DOHH2 (cell line): ENCODE results near the gene UBAP2L.

ENCODE experiments used
- H3F3A ChIP-seq: fragments of 200-600 bp; sonication (generic), shearing (Covaris generic); 2 replicates; pipeline ENCODE4 v1.6.0; 2016; ENCODE audit warnings: antibody characterized with exemption, mild to moderate bottlenecking; ENCODE audit not compliant: control insufficient read depth, insufficient read depth
- H3K27ac ChIP-seq: fragments of 200-600 bp; sonication (generic); 2 replicates; pipeline ENCODE4 v1.5.1; 2014; ENCODE audit warnings: low read depth, mild to moderate bottlenecking, low read length, moderate library complexity
- H3K27me3 ChIP-seq: fragments of 200-600 bp; sonication (generic); 2 replicates; pipeline ENCODE4 v1.6.1; 2014; ENCODE audit warnings: mild to moderate bottlenecking, low read length, mixed read lengths; ENCODE audit not compliant: control insufficient read depth
- H3K36me3 ChIP-seq: fragments of 200-600 bp; sonication (generic); 2 replicates; pipeline ENCODE4 v1.6.1; 2014; ENCODE audit warnings: mild to moderate bottlenecking, low read length, moderate library complexity, mixed read lengths; ENCODE audit not compliant: control insufficient read depth
- H3K4me1 ChIP-seq: fragments of 200-600 bp; sonication (generic); 2 replicates; pipeline ENCODE4 v1.6.1; 2014; ENCODE audit warnings: mild to moderate bottlenecking, low read length, mixed read lengths; ENCODE audit not compliant: control insufficient read depth
- H3K4me2 ChIP-seq: fragments of 200-600 bp; sonication (generic); 2 replicates; pipeline ENCODE4 v1.6.0; 2014; ENCODE audit warnings: mild to moderate bottlenecking, low read length, moderate library complexity
- H3K4me3 ChIP-seq: fragments of 200-600 bp; sonication (generic); 2 replicates; pipeline ENCODE4 v1.5.1; 2014; ENCODE audit warnings: mild to moderate bottlenecking, low read length, mixed read lengths
- H3K79me2 ChIP-seq: fragments of 200-600 bp; sonication (generic); 2 replicates; pipeline ENCODE4 v1.6.1; 2014; ENCODE audit warnings: mild to moderate bottlenecking, low read length, mixed read lengths; ENCODE audit not compliant: control insufficient read depth
- H3K9me2 ChIP-seq: fragments of 200-600 bp; sonication (generic); replicated peaks from 2 replicates; pipeline ENCODE4 v1.6.1; 2014; ENCODE audit warnings: mild to moderate bottlenecking, low read length, mixed read lengths; ENCODE audit not compliant: control insufficient read depth
- H3K9me3 ChIP-seq: fragments of 200-600 bp; sonication (generic); 2 replicates; pipeline ENCODE4 v1.6.1; 2014; ENCODE audit warnings: antibody characterized with exemption, low read length, mixed read lengths; ENCODE audit not compliant: control insufficient read depth, insufficient read depth
- H4K20me1 ChIP-seq: fragments of 200-600 bp; sonication (generic); 2 replicates; pipeline ENCODE4 v1.6.0; 2014; ENCODE audit warnings: low read depth, mild to moderate bottlenecking, antibody characterized with exemption, low read length, moderate library complexity; ENCODE audit not compliant: control insufficient read depth, insufficient read depth
- EZH2phosphoT487 ChIP-seq: fragments of 200-600 bp; sonication (generic); IDR thresholded peaks from 2 replicates; pipeline ENCODE4 v1.6.1; 2017; ENCODE audit warnings: borderline replicate concordance, mild to moderate bottlenecking, antibody characterized with exemption, low read length, moderate library complexity, mixed read lengths
- TF ChIP-seq, protein P1 (sequence below): fragments of 200-600 bp; sonication (generic); IDR thresholded peaks from one replicate; pipeline ENCODE4 v1.5.1; 2014; ENCODE audit warnings: antibody characterized with exemption, mild to moderate bottlenecking, low read depth, low read length; ENCODE audit not compliant: poor library complexity, severe bottlenecking

The UBAP2L gene, protein sequence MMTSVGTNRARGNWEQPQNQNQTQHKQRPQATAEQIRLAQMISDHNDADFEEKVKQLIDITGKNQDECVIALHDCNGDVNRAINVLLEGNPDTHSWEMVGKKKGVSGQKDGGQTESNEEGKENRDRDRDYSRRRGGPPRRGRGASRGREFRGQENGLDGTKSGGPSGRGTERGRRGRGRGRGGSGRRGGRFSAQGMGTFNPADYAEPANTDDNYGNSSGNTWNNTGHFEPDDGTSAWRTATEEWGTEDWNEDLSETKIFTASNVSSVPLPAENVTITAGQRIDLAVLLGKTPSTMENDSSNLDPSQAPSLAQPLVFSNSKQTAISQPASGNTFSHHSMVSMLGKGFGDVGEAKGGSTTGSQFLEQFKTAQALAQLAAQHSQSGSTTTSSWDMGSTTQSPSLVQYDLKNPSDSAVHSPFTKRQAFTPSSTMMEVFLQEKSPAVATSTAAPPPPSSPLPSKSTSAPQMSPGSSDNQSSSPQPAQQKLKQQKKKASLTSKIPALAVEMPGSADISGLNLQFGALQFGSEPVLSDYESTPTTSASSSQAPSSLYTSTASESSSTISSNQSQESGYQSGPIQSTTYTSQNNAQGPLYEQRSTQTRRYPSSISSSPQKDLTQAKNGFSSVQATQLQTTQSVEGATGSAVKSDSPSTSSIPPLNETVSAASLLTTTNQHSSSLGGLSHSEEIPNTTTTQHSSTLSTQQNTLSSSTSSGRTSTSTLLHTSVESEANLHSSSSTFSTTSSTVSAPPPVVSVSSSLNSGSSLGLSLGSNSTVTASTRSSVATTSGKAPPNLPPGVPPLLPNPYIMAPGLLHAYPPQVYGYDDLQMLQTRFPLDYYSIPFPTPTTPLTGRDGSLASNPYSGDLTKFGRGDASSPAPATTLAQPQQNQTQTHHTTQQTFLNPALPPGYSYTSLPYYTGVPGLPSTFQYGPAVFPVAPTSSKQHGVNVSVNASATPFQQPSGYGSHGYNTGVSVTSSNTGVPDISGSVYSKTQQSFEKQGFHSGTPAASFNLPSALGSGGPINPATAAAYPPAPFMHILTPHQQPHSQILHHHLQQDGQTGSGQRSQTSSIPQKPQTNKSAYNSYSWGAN

DNA sequence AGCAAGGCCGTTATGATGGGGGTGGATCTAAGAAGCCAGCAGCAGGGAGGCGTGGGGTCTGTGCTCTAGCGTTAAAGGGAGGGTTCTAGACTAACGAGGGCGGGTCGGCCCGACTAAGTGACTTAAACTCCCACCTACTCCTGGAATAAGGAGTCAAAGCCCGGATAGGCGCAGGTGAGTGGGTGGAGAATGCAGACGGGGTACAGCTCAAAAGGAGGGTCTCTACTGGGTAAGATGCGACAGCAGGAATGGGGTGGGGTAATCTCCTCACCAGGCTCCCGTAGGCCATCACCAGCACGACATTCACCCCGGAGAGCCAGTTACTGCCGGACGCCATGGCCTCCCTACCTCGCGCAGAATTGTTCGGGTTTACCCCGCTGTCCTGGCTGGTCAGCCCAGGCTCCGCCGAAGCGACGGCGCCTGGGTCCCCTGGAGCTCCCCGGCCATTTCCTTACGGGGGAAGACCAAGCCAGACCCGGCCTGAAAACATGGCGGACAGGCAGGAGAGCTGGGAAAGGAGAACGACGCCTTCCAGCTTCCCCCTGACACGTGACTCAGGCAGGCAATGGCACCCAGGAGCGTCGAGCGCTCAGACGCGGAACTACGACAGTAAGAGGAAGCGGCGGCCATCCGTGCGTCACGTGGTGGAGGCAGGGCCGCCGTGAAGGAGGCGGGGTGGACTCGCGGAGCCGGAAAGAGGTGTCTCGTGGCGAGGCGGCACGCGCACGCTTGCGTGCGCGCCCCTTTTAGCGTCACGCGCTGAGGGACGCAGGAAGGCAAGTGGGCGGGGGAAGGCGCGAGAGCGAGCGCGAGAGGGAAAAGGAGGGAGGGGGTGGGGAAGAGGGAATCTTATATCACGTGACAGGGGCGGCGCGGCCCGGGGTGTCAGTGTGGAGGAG is at the start of gene UBAP2L:
Gene UBAP2L (plus strand): TSS at position 885 of the 899 bp plus-strand sequence. CDS start 4,169 bp downstream, outside the sequence.
- Histone ChIP-seq H3K9me3 (peaks cover 3% of the 10 kb centered on the region; the same call in 1 of the 2 replicates), H4K20me1 (peaks cover 27% of the 10 kb centered on the region; the same call in 1 of the 2 replicates), H3K4me3 (peak within 1 kb of the TSS; percentile 81), H3K4me1 (peaks cover 48% of the 10 kb centered on the region), H3K36me3 (peaks cover 90% of the 10 kb centered on the region), H3K4me2 (peak within 1 kb of the TSS; percentile 95), H3K27me3 (no peaks in the 10 kb centered on the region), H3K9me2 (no peaks in the 10 kb centered on the region), H3K79me2 (peaks cover 97% of the 10 kb centered on the region), H3F3A (no peaks in the 10 kb centered on the region), H3K27ac (peak within 1 kb of the TSS; percentile 64)
- no peak for TF ChIP-seq EZH2phosphoT487
- TF ChIP-seq, protein P1, sequence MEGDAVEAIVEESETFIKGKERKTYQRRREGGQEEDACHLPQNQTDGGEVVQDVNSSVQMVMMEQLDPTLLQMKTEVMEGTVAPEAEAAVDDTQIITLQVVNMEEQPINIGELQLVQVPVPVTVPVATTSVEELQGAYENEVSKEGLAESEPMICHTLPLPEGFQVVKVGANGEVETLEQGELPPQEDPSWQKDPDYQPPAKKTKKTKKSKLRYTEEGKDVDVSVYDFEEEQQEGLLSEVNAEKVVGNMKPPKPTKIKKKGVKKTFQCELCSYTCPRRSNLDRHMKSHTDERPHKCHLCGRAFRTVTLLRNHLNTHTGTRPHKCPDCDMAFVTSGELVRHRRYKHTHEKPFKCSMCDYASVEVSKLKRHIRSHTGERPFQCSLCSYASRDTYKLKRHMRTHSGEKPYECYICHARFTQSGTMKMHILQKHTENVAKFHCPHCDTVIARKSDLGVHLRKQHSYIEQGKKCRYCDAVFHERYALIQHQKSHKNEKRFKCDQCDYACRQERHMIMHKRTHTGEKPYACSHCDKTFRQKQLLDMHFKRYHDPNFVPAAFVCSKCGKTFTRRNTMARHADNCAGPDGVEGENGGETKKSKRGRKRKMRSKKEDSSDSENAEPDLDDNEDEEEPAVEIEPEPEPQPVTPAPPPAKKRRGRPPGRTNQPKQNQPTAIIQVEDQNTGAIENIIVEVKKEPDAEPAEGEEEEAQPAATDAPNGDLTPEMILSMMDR: no peak

DNA sequence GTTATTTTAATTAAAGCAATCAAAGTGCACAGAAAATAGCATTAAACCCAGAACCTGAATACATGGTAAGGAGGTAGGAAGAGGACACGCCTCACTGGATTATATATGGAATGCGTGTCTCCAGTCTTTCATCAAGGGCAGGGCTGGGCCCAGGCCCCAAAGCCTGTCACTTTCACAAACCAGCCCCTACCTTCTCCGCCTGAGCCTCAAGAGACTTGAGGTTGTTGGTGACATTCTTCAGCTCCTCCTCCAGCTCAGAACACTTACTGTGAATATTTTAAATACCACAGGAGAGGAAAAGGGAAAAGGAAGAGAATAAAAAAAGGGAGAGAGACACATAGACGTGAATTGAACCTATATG is 49.6 kb upstream of the UBAP2L start:
- no peaks in the 10 kb centered on the region for H3K9me3 ChIP-seq
- H3K27ac ChIP-seq: no peak overlapping the region
- H3K4me3 ChIP-seq: no peak overlapping the region
- H3F3A ChIP-seq: no peaks in the 10 kb centered on the region
- peaks cover 5% of the 10 kb centered on the region; the same call in 1 of the 2 replicates for H4K20me1 ChIP-seq
- peaks cover under 1% of the 10 kb centered on the region for H3K4me1 ChIP-seq
- no peaks in the 10 kb centered on the region for H3K27me3 ChIP-seq
- H3K9me2 ChIP-seq: no peaks in the 10 kb centered on the region
- no peak for TF ChIP-seq EZH2phosphoT487
- TF ChIP-seq, protein P1: no peak
- peaks cover 38% of the 10 kb centered on the region for H3K79me2 ChIP-seq
- peaks cover 91% of the 10 kb centered on the region for H3K36me3 ChIP-seq
- H3K4me2 ChIP-seq: no peak overlapping the region

DNA sequence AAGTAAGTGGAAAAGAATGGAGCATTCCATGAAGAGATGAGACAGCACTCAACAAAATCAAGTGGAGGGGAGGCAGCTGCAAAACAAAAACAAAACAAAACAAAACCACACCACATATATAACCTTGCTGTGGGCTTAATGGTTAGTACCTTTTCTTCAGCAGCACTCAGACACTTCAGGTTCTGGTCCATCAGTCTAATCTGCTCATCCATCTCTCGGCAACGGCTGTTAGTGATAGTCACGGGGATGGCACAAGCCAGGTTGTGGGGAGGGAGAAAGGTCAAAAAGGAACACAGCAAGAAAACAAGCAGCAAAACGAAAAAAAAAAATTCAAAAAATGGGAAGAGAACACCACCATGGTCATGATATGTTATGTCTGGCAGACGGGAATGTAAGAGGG is 48.9 kb upstream of the UBAP2L start:
- Histone ChIP-seq H3K36me3 (peaks cover 92% of the 10 kb centered on the region), H3K9me3 (no peaks in the 10 kb centered on the region), H3K27me3 (no peaks in the 10 kb centered on the region), H3K4me2 (no peak overlapping the region), H3K79me2 (peaks cover 45% of the 10 kb centered on the region), H3K9me2 (no peaks in the 10 kb centered on the region), H3K27ac (no peak overlapping the region), H3F3A (no peaks in the 10 kb centered on the region), H4K20me1 (peaks cover 5% of the 10 kb centered on the region; the same call in 1 of the 2 replicates), H3K4me1 (peaks cover 7% of the 10 kb centered on the region), H3K4me3 (no peak overlapping the region)
- no peak for TF ChIP-seq EZH2phosphoT487
- TF ChIP-seq, protein P1: no peak
